CD8-positive, alpha-beta memory T cell (primary cell): ENCODE results near the gene SLC28A1. TPM values are rescaled to one million over a fixed set of nuclear protein-coding genes. Genes with fewer than 3 reads are reported as not detected.

Source experiments
- CTCF ChIA-PET: fragments of 350-600 bp; sonication (Branson Sonifier 250); formaldehyde crosslinking; loops from one replicate; lab custom pipeline; 2021; ENCODE audit warnings: antibody characterized with exemption; lab: Charles Lee
- POLR2A ChIA-PET: fragments of 350-600 bp; sonication (Branson Sonifier 250); formaldehyde crosslinking; loops from one replicate; lab custom pipeline; 2021; ENCODE audit warnings: antibody characterized with exemption; lab: Charles Lee
- DNase-seq, 5 donors: peaks; one replicate each; pipeline versions ENCODE4 v3.0.0 to v3.0.0-alpha.2; 2020 to 2022; ENCODE audit warnings: mixed read lengths in 1 of 5
- H3K27ac ChIP-seq: one replicate; pipeline ENCODE4 v1.7.0; 2013; ENCODE audit warnings: low read depth, mild to moderate bottlenecking, low read length, moderate library complexity
- H3K27me3 ChIP-seq: 2 replicates; pipeline ENCODE4 v1.7.0; 2013; ENCODE audit warnings: low read length, mild to moderate bottlenecking; ENCODE audit not compliant: insufficient read depth, poor library complexity, severe bottlenecking
- H3K36me3 ChIP-seq: 2 replicates; pipeline ENCODE4 v1.7.0; 2013; ENCODE audit warnings: mild to moderate bottlenecking, low read length, moderate library complexity; ENCODE audit not compliant: insufficient read depth
- H3K4me1 ChIP-seq: 2 replicates; pipeline ENCODE4 v1.7.0; 2013; ENCODE audit warnings: mild to moderate bottlenecking, low read length, moderate library complexity; ENCODE audit not compliant: insufficient read depth
- H3K4me3 ChIP-seq: 2 replicates; pipeline ENCODE4 v1.7.0; 2013; ENCODE audit warnings: mild to moderate bottlenecking, low read length
- H3K9me3 ChIP-seq: 2 replicates; pipeline ENCODE4 v1.7.0; 2013; ENCODE audit warnings: mild to moderate bottlenecking, low read length
- H3K27ac Mint-ChIP-seq, 8 donors: one replicate each; pipeline ENCODE4 v1.8.0; 2020 to 2021; ENCODE audit warnings: mixed read lengths in 8 of 8, mild to moderate bottlenecking in 6 of 8, inconsistent platforms in 3 of 8, moderate library complexity in 3 of 8
- H3K27me3 Mint-ChIP-seq, 2 donors: one replicate each; pipeline ENCODE4 v1.8.0; 2020 to 2021; ENCODE audit warnings: mixed read lengths in 2 of 2, mild to moderate bottlenecking in 1 of 2, moderate library complexity in 1 of 2
- H3K36me3 Mint-ChIP-seq, 3 donors: one replicate each; pipeline ENCODE4 v1.8.0; 2020 to 2021; ENCODE audit warnings: mixed read lengths in 3 of 3, inconsistent platforms in 1 of 3, mild to moderate bottlenecking in 1 of 3
- H3K4me1 Mint-ChIP-seq, 3 donors: one replicate each; pipeline ENCODE4 v1.8.0; 2020 to 2021; ENCODE audit warnings: mixed read lengths in 3 of 3, inconsistent platforms in 1 of 3, mild to moderate bottlenecking in 1 of 3
- H3K4me3 Mint-ChIP-seq, 7 donors: one replicate each; pipeline ENCODE4 v1.8.0; 2020 to 2021; ENCODE audit warnings: mixed read lengths in 7 of 7, mild to moderate bottlenecking in 6 of 7, moderate library complexity in 4 of 7, inconsistent platforms in 2 of 7
- H3K9me3 Mint-ChIP-seq, 5 donors: one replicate each; pipeline ENCODE4 v1.8.0; 2020 to 2022; ENCODE audit warnings: mixed read lengths in 5 of 5, mild to moderate bottlenecking in 3 of 5, moderate library complexity in 2 of 5, inconsistent platforms in 1 of 5
- polyA plus RNA-seq: library from polyadenylated mRNA; unstranded; fragments of 300-500 nt; fragmentation: Illumina TruSeq; gene quantifications from one replicate; pipeline ENCODE4 v1.2.3, GENCODE V29; 2021
- total RNA-seq, 2 experiments: library from RNA; stranded (reverse); gene quantifications; one replicate each; pipeline ENCODE4 v1.2.3, GENCODE V29; 2021

SLC28A1 gene
- total and polyA plus RNA-seq, 3 experiments from 2014 or later, result not detected

- DNase-seq, result no peak
- ChIA-PET POLR2A (no interaction called here), CTCF (interaction anchor here (1.7 kb wide), 1 partner anchor 293 kb away, joined by 5 read pairs; no protein-coding TSS in a partner anchor)
- H3K27ac ChIP-seq, result no peak overlapping the region
- Mint-ChIP-seq H3K4me1 (no peaks in the 10 kb centered on the region), H3K27me3 (peaks cover 1 to 16% of the 10 kb centered on the region in 2 donors), H3K27ac (no peak overlapping the region), H3K9me3 (no peaks in the 10 kb centered on the region), H3K36me3 (no peaks in the 10 kb centered on the region), H3K4me3 (no peak overlapping the region)
- no peaks in the 10 kb centered on the region for H3K9me3 ChIP-seq
- no peak overlapping the region for H3K4me3 ChIP-seq
- no peaks in the 10 kb centered on the region for H3K4me1 ChIP-seq
- no peaks in the 10 kb centered on the region for H3K36me3 ChIP-seq
- H3K27me3 ChIP-seq, result no peaks in the 10 kb centered on the region
Observed at GRCh38 chr15:84880822-84881519, 3.5 kb upstream of the SLC28A1 start.

DNA sequence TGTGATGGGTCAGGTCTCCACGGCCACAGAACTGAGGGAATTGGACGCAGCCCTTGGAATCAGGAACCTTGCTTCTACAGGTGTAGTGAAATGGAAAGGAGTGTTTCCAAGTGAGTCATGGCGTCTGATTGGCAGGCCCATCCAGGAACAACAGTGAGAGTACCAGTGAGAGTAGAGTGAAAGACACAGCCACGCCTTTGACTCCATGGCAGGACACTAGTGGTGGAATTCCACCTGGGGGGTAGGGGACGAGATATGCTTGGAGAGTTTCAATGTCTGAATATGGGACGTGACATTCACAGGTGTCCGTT, 3.0 kb upstream of the SLC28A1 start:
- Histone ChIP-seq H3K4me3 (no peak overlapping the region), H3K27me3 (no peaks in the 10 kb centered on the region), H3K27ac (no peak overlapping the region), H3K36me3 (no peaks in the 10 kb centered on the region), H3K9me3 (no peaks in the 10 kb centered on the region), H3K4me1 (no peaks in the 10 kb centered on the region)
- DNase-seq, result no peak
- ChIA-PET POLR2A (no interaction called here), CTCF (interaction anchor here (1.7 kb wide), 1 partner anchor 294 kb away, joined by 5 read pairs; no protein-coding TSS in a partner anchor)
- H3K27me3 Mint-ChIP-seq, result peaks cover 1 to 16% of the 10 kb centered on the region in 2 donors
- no peaks in the 10 kb centered on the region for H3K9me3 Mint-ChIP-seq
- H3K4me3 Mint-ChIP-seq, result no peak overlapping the region
- H3K4me1 Mint-ChIP-seq, result no peaks in the 10 kb centered on the region
- no peak overlapping the region for H3K27ac Mint-ChIP-seq
- H3K36me3 Mint-ChIP-seq, result no peaks in the 10 kb centered on the region

DNA sequence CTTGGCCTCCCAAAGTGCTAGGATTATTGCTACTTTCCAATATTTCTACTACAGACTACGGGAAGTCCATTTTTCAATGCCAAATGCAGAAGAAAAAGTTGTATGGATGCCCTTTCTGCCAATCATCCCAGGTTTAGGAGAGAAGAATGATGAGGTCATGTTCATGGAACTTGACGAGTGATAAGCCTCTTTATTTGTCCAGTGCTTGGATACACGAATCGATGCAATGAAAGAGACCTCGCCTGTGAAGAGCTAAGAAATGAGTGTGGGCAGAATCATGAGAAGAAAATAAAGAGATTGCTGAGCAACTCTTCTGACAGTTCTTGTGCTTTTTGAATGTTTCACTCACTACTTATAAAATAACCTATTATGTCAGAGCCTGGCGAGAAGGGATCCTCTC, 996 bp upstream of the SLC28A1 start:
- no peak for DNase-seq

DNA sequence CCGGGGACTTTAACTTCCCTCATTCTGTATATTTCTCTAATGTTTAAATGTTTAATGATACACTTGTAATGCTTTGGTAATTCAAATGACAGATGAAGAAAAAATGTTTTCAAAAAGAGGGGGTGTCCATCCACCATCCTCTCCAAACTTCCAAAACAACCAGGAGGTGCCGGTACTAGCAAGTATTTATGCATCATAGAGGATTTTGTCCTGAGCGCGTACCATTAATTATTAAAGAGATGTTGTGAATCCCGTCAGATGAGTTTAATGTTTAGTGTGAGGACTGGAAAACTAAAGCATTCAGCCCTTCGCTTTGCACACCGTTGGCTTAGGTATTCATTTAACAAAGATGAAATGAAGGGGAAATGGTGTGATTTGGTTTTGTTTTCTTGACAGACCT, 1.3 kb downstream of the SLC28A1 start:
- H3K4me1 Mint-ChIP-seq, result no peaks in the 10 kb centered on the region
- H3K27me3 Mint-ChIP-seq, result peaks cover 1 to 17% of the 10 kb centered on the region in 2 donors
- H3K36me3 Mint-ChIP-seq, result no peaks in the 10 kb centered on the region
- H3K36me3 ChIP-seq, result no peaks in the 10 kb centered on the region
- H3K9me3 Mint-ChIP-seq, result no peaks in the 10 kb centered on the region
- no peak overlapping the region for H3K27ac Mint-ChIP-seq
- ChIA-PET CTCF (no interaction called here), POLR2A (no interaction called here)
- no peak for DNase-seq
- H3K4me3 Mint-ChIP-seq, result no peak overlapping the region
- H3K27me3 ChIP-seq, result no peaks in the 10 kb centered on the region
- no peak overlapping the region for H3K4me3 ChIP-seq
- no peaks in the 10 kb centered on the region for H3K9me3 ChIP-seq
- no peak overlapping the region for H3K27ac ChIP-seq
- no peaks in the 10 kb centered on the region for H3K4me1 ChIP-seq

More for the DNA sequence above, 996 bp upstream of the SLC28A1 start:
- no peak overlapping the region for H3K4me3 Mint-ChIP-seq
- Histone ChIP-seq H3K9me3 (no peaks in the 10 kb centered on the region), H3K4me1 (no peaks in the 10 kb centered on the region), H3K4me3 (no peak overlapping the region), H3K27ac (no peak overlapping the region), H3K36me3 (no peaks in the 10 kb centered on the region), H3K27me3 (no peaks in the 10 kb centered on the region)
- POLR2A ChIA-PET, result no interaction called here
- CTCF ChIA-PET, result no interaction called here
- H3K36me3 Mint-ChIP-seq, result no peaks in the 10 kb centered on the region
- H3K27me3 Mint-ChIP-seq, result peaks cover 3 to 16% of the 10 kb centered on the region in 2 donors
- no peak overlapping the region for H3K27ac Mint-ChIP-seq
- H3K4me1 Mint-ChIP-seq, result no peaks in the 10 kb centered on the region
- no peaks in the 10 kb centered on the region for H3K9me3 Mint-ChIP-seq

DNA sequence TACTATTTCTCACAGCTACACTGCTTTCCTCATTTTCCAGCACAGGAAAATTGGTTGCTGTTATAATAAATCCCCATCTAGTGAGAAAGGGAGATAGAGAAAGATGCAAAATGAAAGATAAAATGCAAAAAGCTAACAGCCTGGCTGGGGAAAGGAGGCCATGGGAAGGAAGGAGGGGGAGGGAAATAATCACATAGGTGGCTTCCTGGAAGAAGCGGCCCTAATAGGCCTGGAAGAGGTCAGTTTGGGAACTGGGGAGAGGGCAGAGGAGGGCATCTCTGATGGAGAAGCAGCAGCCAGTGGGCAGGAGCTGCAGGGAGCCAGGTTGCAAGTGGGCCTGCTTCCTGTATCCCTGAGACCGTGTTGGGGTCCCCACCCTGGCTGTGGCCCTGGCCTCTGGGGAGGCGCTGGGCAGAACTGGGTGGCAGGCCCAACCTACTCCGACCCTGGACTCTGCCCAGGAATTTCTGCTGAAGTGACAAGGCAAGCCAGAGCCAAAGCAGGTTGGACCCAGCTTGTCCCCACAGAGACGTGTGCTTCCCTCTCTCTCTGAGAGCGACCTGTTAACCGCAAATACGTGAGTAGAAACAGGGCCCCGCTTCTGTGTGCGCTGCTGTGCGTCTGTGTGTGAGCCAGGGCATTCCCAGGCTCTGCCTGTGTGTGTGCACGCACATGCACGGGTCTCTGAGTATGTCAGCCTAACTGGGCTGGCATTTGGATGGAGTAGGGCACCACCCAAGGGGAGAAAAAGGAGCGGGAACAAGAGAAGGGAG, 1.9 kb downstream of the SLC28A1 start:
- Mint-ChIP-seq H3K36me3 (no peaks in the 10 kb centered on the region), H3K4me3 (no peak overlapping the region), H3K9me3 (no peaks in the 10 kb centered on the region), H3K27ac (no peak overlapping the region), H3K4me1 (no peaks in the 10 kb centered on the region), H3K27me3 (peaks cover 1 to 22% of the 10 kb centered on the region in 2 donors)
- Histone ChIP-seq H3K27ac (no peak overlapping the region), H3K4me1 (no peaks in the 10 kb centered on the region), H3K4me3 (no peak overlapping the region), H3K27me3 (no peaks in the 10 kb centered on the region), H3K9me3 (no peaks in the 10 kb centered on the region), H3K36me3 (no peaks in the 10 kb centered on the region)
- ChIA-PET CTCF (no interaction called here), POLR2A (no interaction called here)
- DNase-seq, result no peak

- Histone ChIP-seq H3K36me3 (no peaks in the 10 kb centered on the region), H3K27me3 (no peaks in the 10 kb centered on the region), H3K9me3 (no peaks in the 10 kb centered on the region), H3K27ac (no peak overlapping the region), H3K4me1 (no peaks in the 10 kb centered on the region), H3K4me3 (no peak overlapping the region)
- no peaks in the 10 kb centered on the region for H3K36me3 Mint-ChIP-seq
- no peak for DNase-seq
- POLR2A ChIA-PET, result no interaction called here
- no peak overlapping the region for H3K4me3 Mint-ChIP-seq
- H3K4me1 Mint-ChIP-seq, result no peaks in the 10 kb centered on the region
- no peak overlapping the region for H3K27ac Mint-ChIP-seq
- H3K9me3 Mint-ChIP-seq, result no peaks in the 10 kb centered on the region
- CTCF ChIA-PET, result no interaction called here
- H3K27me3 Mint-ChIP-seq, result peaks cover 1 to 21% of the 10 kb centered on the region in 2 donors
Observed at GRCh38 chr15:84886984-84887299, 2.5 kb downstream of the SLC28A1 start.

DNA sequence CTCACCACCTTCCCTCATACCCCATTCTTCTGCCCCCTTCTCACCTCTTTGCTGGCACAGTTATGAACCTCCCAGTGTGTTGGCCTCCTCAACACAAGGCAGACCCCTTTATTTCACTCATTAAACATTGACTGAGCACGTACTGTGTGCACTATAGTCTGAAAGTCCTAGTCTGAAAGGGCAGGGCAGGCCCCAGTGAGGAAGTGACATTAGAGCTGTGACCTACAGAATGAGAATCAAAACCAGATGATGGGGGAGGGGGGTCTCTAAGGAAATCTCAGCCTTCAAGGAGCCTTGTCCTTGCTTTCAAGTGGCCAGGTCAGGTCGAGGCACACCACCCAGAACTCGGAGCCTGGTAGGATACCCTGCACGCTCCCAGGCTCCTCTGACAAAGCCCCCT, 3.5 kb downstream of the SLC28A1 start:
- Mint-ChIP-seq H3K27ac (no peak overlapping the region), H3K36me3 (no peaks in the 10 kb centered on the region), H3K9me3 (no peaks in the 10 kb centered on the region), H3K27me3 (peaks cover 1 to 15% of the 10 kb centered on the region in 2 donors), H3K4me1 (no peaks in the 10 kb centered on the region), H3K4me3 (no peak overlapping the region)
- H3K27ac ChIP-seq, result no peak overlapping the region
- ChIA-PET POLR2A (no interaction called here), CTCF (no interaction called here)
- no peaks in the 10 kb centered on the region for H3K9me3 ChIP-seq
- no peaks in the 10 kb centered on the region for H3K27me3 ChIP-seq
- no peaks in the 10 kb centered on the region for H3K36me3 ChIP-seq
- no peak for DNase-seq
- H3K4me1 ChIP-seq, result no peaks in the 10 kb centered on the region
- no peak overlapping the region for H3K4me3 ChIP-seq

DNA sequence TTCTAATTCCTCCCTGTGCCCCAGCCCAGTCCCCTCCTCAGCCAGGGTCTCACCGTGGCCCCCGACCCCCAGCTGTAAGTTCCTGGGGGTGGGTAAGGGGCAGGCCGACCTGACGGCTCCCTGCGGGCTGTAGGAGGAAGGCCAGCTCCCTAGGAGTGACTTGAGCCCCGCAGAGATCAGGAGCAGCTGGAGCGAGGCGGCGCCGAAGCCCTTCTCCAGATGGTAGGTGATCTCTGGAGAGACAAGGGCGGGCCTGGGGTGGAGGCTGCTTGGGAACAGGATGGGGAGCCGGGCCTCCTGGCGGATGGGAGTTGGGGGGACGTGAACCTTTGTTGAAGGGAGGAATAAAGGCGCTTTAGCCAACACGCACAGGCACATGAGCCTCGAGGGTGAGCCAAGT, 4.2 kb downstream of the SLC28A1 start:
- CTCF ChIA-PET, result no interaction called here
- H3K27me3 ChIP-seq, result no peaks in the 10 kb centered on the region
- no peak overlapping the region for H3K27ac Mint-ChIP-seq
- no peak overlapping the region for H3K27ac ChIP-seq
- no peaks in the 10 kb centered on the region for H3K36me3 ChIP-seq
- no peak overlapping the region for H3K4me3 ChIP-seq
- POLR2A ChIA-PET, result no interaction called here
- H3K27me3 Mint-ChIP-seq, result peaks cover 1 to 18% of the 10 kb centered on the region in 2 donors
- no peak for DNase-seq
- H3K4me1 Mint-ChIP-seq, result no peaks in the 10 kb centered on the region
- no peaks in the 10 kb centered on the region for H3K4me1 ChIP-seq
- no peaks in the 10 kb centered on the region for H3K36me3 Mint-ChIP-seq
- H3K9me3 ChIP-seq, result no peaks in the 10 kb centered on the region
- no peaks in the 10 kb centered on the region for H3K9me3 Mint-ChIP-seq
- H3K4me3 Mint-ChIP-seq, result no peak overlapping the region
